Measurements from ENCODE around the gene CDC42SE2. TPM values are rescaled to one million over a fixed set of nuclear protein-coding genes. Genes with fewer than 3 reads are reported as not detected.

Gene CDC42SE2
- total RNA-seq, 1 donor from 2014 or later = 23.6 TPM

GRCh38 chr5:131418846-131419245, 155.0 kb downstream of the CDC42SE2 start:
- H3K4me1 Mint-ChIP-seq = peaks cover 2% of the 10 kb centered on the region
- H3K27me3 Mint-ChIP-seq (ENCODE audit: low read depth) = no peaks in the 10 kb centered on the region
- no peak for TF ChIP-seq CTCF (IDR thresholded peaks at IDR 0.05; ENCODE audit: unreplicated experiment)
- H3K36me3 Mint-ChIP-seq = peaks cover 5% of the 10 kb centered on the region
- no peak overlapping the region for H3K27ac Mint-ChIP-seq
- no peak overlapping the region for H3K4me3 Mint-ChIP-seq
- H3K9me3 Mint-ChIP-seq = no peaks in the 10 kb centered on the region
- DNase-seq (ENCODE audit: low spot score in 2 of 2, unreplicated experiment in 2 of 2) = no peak

GRCh38 chr5:131419877-131420276, 156.0 kb downstream of the CDC42SE2 start:
- H3K9me3 Mint-ChIP-seq = no peaks in the 10 kb centered on the region
- no peak overlapping the region for H3K4me3 Mint-ChIP-seq
- H3K4me1 Mint-ChIP-seq = peaks cover 2% of the 10 kb centered on the region
- no peaks in the 10 kb centered on the region for H3K27me3 Mint-ChIP-seq (ENCODE audit: low read depth)
- no peak for TF ChIP-seq CTCF (IDR thresholded peaks at IDR 0.05; ENCODE audit: unreplicated experiment)
- no peak for DNase-seq (ENCODE audit: low spot score in 2 of 2, unreplicated experiment in 2 of 2)
- H3K27ac Mint-ChIP-seq = no peak overlapping the region
- H3K36me3 Mint-ChIP-seq = peaks cover 5% of the 10 kb centered on the region

- Mint-ChIP-seq H3K27me3 (ENCODE audit: low read depth) (no peaks in the 10 kb centered on the region), H3K4me1 (peaks cover 15% of the 10 kb centered on the region), H3K36me3 (peaks cover 5% of the 10 kb centered on the region), H3K4me3 (no peak overlapping the region), H3K9me3 (no peaks in the 10 kb centered on the region), H3K27ac (no peak overlapping the region)
- no peak for TF ChIP-seq CTCF (IDR thresholded peaks at IDR 0.05; ENCODE audit: unreplicated experiment)
- no peak for DNase-seq (ENCODE audit: low spot score in 2 of 2, unreplicated experiment in 2 of 2)
Observed at GRCh38 chr5:131423056-131423455, 159.2 kb downstream of the CDC42SE2 start.

GRCh38 chr5:131426011-131426410, 162.2 kb downstream of the CDC42SE2 start:
- DNase-seq (ENCODE audit: low spot score in 2 of 2, unreplicated experiment in 2 of 2) = no peak
- Mint-ChIP-seq H3K4me3 (no peak overlapping the region), H3K27ac (no peak overlapping the region), H3K27me3 (ENCODE audit: low read depth) (no peaks in the 10 kb centered on the region), H3K36me3 (peaks cover 17% of the 10 kb centered on the region), H3K4me1 (peaks cover 15% of the 10 kb centered on the region), H3K9me3 (no peaks in the 10 kb centered on the region)
- TF ChIP-seq CTCF (IDR thresholded peaks at IDR 0.05; ENCODE audit: unreplicated experiment) = no peak

- DNase-seq (ENCODE audit: low spot score in 2 of 2, unreplicated experiment in 2 of 2) = no peak
Observed at GRCh38 chr5:131430794-131431193, 166.9 kb downstream of the CDC42SE2 start.

More at GRCh38 chr5:131430794-131431193, 166.9 kb downstream of the CDC42SE2 start:
- TF ChIP-seq CTCF (IDR thresholded peaks at IDR 0.05; ENCODE audit: unreplicated experiment) = no peak
- H3K9me3 Mint-ChIP-seq = no peaks in the 10 kb centered on the region
- H3K4me3 Mint-ChIP-seq = no peak overlapping the region
- H3K27me3 Mint-ChIP-seq (ENCODE audit: low read depth) = no peaks in the 10 kb centered on the region
- H3K36me3 Mint-ChIP-seq = peaks cover 37% of the 10 kb centered on the region
- peaks cover 7% of the 10 kb centered on the region for H3K4me1 Mint-ChIP-seq
- no peak overlapping the region for H3K27ac Mint-ChIP-seq
